ENCODE results near the gene TAS1R2.
A peak's percentile ranks its signal among the peaks of the same experiment; 100 is the strongest.

- TF ChIP-seq EZH2phosphoT487 (IDR thresholded peaks at IDR 0.05; ENCODE audit: unreplicated experiment) (no peak), CTCF (conservative IDR thresholded peaks at IDR 0.05; ENCODE audit: low read depth in 2 of 2) (peak; percentile 59 to 64), EZH2 (IDR thresholded peaks at IDR 0.05; ENCODE audit: low read depth, unreplicated experiment) (no peak), ZNF331 (CRISPR knock-in tag; IDR thresholded peaks at IDR 0.05; ENCODE audit: low read depth) (no peak), POLR2AphosphoS5 (IDR thresholded peaks at IDR 0.05; ENCODE audit: low read depth) (no peak), REST (IDR thresholded peaks at IDR 0.05; ENCODE audit: unreplicated experiment) (no peak), CREB1 (CRISPR knock-in tag; IDR thresholded peaks at IDR 0.05; ENCODE audit: low read depth) (no peak), STAT1 (IDR thresholded peaks at IDR 0.05; ENCODE audit: unreplicated experiment) (no peak), JUNB (IDR thresholded peaks at IDR 0.05; ENCODE audit: unreplicated experiment) (no peak), ETS1 (IDR thresholded peaks at IDR 0.05) (no peak), ZNF114 (CRISPR knock-in tag; IDR thresholded peaks at IDR 0.05) (no peak), ZNF462 (CRISPR knock-in tag; IDR thresholded peaks at IDR 0.05) (0 out of 2 replicates have a peak, but pooled peaks have one; percentile 22)
Observed at GRCh38 chr1:18794561-18794960, 64.9 kb downstream of the TAS1R2 start.

All from GM23338 (cell line).